ENCODE measurements around the gene STRN4. TPM values are rescaled to one million over a fixed set of nuclear protein-coding genes. Genes with fewer than 3 reads are reported as not detected.

Gene STRN4
- total RNA-seq, 1 experiment from 2014 or later, result 83.9 TPM

- DNase-seq (ENCODE audit: low read depth), result no peak
Observed at GRCh38 chr19:46725859-46726393, 20.3 kb downstream of the STRN4 start.

- DNase-seq (ENCODE audit: low read depth), result no peak
Observed at GRCh38 chr19:46725036-46725820, 21.0 kb downstream of the STRN4 start.

- no peak for DNase-seq (ENCODE audit: low read depth)
Observed at GRCh38 chr19:46724468-46724867, 21.8 kb downstream of the STRN4 start.

GRCh38 chr19:46723471-46723870, 22.8 kb downstream of the STRN4 start:
- no peak for DNase-seq (ENCODE audit: low read depth)

GRCh38 chr19:46723023-46723461, 23.2 kb downstream of the STRN4 start:
- no peak for DNase-seq (ENCODE audit: low read depth)

- no peak for DNase-seq (ENCODE audit: low read depth)
Observed at GRCh38 chr19:46722421-46723022, 23.7 kb downstream of the STRN4 start.

- DNase-seq (ENCODE audit: low read depth), result no peak
Observed at GRCh38 chr19:46722004-46722380, 24.3 kb downstream of the STRN4 start.

GRCh38 chr19:46721269-46722003, 24.8 kb downstream of the STRN4 start:
- no peak for DNase-seq (ENCODE audit: low read depth)

- no peak for DNase-seq (ENCODE audit: low read depth)
Observed at GRCh38 chr19:46720503-46721239, 25.6 kb downstream of the STRN4 start.

GRCh38 chr19:46719629-46720502, 26.4 kb downstream of the STRN4 start:
- no peak for DNase-seq (ENCODE audit: low read depth)

- no peak for DNase-seq (ENCODE audit: low read depth)
Observed at GRCh38 chr19:46718934-46719622, 27.2 kb downstream of the STRN4 start.

GRCh38 chr19:46718157-46718933, 27.9 kb downstream of the STRN4 start:
- DNase-seq (ENCODE audit: low read depth), result no peak

- no peak for DNase-seq (ENCODE audit: low read depth)
Observed at GRCh38 chr19:46717716-46718143, 28.5 kb downstream of the STRN4 start.

- DNase-seq (ENCODE audit: low read depth), result peak; percentile 68
Observed at GRCh38 chr19:46717034-46717715, 29.1 kb downstream of the STRN4 start, which contains the start of gene PRKD2. TSS of gene PRKD2 (minus strand) at chr19:46717114. CDS start at chr19:46716370, 744 bp downstream.

- no peak for DNase-seq (ENCODE audit: low read depth)
Observed at GRCh38 chr19:46716672-46717033, 29.6 kb downstream of the STRN4 start.

GRCh38 chr19:46715975-46716671, 30.1 kb downstream of the STRN4 start:
- DNase-seq (ENCODE audit: low read depth), result no peak

- DNase-seq (ENCODE audit: low read depth), result no peak
Observed at GRCh38 chr19:46715620-46715974, 30.7 kb downstream of the STRN4 start.
